ENCODE results near the gene P4HB. TPM values are rescaled to one million over a fixed set of nuclear protein-coding genes. Genes with fewer than 3 reads are reported as not detected.

P4HB gene
- total and polyA plus RNA-seq, 2 donors (not counting 1 experiment from before 2014, with no cell fraction given) = 37.4 to 191 TPM

DNA sequence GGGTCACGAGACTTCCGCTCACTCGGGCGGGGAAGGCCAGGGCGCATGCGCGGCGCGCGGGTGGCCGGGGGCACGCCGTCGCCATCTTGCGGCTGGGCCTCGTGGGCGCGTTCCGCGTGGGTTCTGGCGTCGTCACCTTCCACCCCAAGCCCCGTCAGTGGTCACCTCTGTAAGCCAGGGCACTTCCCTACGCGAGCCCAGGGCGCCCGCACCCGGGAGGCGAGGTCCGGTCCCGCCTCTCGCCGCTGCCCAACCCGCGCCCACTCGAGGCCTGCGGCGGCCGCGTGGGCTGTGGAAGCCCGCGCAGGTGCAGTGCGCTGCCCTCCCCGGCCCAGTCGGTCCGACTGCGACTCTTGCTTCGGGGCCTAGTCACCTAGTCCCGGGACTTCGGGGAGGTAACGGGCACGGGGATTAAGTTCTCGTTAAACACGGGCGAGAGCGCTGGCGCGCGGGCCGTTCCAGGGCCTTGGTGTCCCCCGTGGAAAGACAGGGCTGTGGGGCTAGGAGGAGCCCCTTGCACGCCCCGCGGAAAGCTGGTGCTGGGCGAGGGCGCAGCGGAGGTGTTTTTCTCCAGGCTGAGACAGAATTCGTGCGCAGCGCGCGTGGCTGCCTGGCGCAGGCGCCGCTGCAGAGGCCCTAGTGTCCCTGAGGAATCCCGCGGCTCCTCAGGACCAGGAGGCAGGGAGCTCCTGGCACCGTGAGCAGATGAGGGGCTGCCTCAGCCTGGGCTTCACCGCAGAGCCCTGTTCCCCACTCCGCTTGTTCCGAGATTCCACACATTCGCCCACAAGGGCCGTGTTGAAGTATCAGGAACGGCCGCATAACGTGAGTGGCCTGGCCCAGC, 11.3 kb upstream of the P4HB start:
- WGBS (ENCODE audit: insufficient coverage) = under 1% methylated on average over 86 of the region's 86 CpGs

More for the DNA sequence above, 11.3 kb upstream of the P4HB start:
- TF ChIP-seq, protein P1, sequence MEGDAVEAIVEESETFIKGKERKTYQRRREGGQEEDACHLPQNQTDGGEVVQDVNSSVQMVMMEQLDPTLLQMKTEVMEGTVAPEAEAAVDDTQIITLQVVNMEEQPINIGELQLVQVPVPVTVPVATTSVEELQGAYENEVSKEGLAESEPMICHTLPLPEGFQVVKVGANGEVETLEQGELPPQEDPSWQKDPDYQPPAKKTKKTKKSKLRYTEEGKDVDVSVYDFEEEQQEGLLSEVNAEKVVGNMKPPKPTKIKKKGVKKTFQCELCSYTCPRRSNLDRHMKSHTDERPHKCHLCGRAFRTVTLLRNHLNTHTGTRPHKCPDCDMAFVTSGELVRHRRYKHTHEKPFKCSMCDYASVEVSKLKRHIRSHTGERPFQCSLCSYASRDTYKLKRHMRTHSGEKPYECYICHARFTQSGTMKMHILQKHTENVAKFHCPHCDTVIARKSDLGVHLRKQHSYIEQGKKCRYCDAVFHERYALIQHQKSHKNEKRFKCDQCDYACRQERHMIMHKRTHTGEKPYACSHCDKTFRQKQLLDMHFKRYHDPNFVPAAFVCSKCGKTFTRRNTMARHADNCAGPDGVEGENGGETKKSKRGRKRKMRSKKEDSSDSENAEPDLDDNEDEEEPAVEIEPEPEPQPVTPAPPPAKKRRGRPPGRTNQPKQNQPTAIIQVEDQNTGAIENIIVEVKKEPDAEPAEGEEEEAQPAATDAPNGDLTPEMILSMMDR (IDR thresholded peaks at IDR 0.05) = peak; percentile 50
- TF ChIP-seq EZH2 (IDR thresholded peaks at IDR 0.05; ENCODE audit: borderline replicate concordance, insufficient read depth, low read depth, low read length, poor library complexity, severe bottlenecking) = no peak
- Histone ChIP-seq H3K27me3 (replicated peaks in 1 of 4; ENCODE audit: control extremely low read depth in 1 of 4, control insufficient read depth in 3 of 4, insufficient read depth in 4 of 4, low read length in 3 of 4) (no peaks in the 10 kb centered on the region), H2AFZ (ENCODE audit: insufficient read depth, low read depth, low read length, poor library complexity, severe bottlenecking) (peak overlapping the region; percentile 98), H3K4me3 (ENCODE audit: control extremely low read depth in 1 of 5, extremely low read depth in 1 of 5, insufficient read depth in 1 of 5, low read depth in 2 of 5, low read length in 4 of 5) (peak overlapping the region; percentile 27 to 90 (median 84)), H3K4me1 (ENCODE audit: control insufficient read depth in 2 of 2, insufficient read depth in 2 of 2, low read length in 2 of 2) (peaks cover 22 to 39% of the 10 kb centered on the region in 2 donors), H3K9me3 (ENCODE audit: control extremely low read depth in 1 of 3, control insufficient read depth in 2 of 3, insufficient read depth in 1 of 3, low read length in 2 of 3) (no peaks in the 10 kb centered on the region), H3K9ac (ENCODE audit: low read length) (peak overlapping the region; percentile 97), H3K27ac (ENCODE audit: low read length in 2 of 2) (peak overlapping the region; percentile 90 to 99), H3K4me2 (replicated peaks; ENCODE audit: low read depth, low read length, poor library complexity, severe bottlenecking) (peak overlapping the region; percentile 99), H4K20me1 (ENCODE audit: control insufficient read depth, insufficient read depth, low read length, poor library complexity, severe bottlenecking) (peaks cover 41% of the 10 kb centered on the region), H3K36me3 (replicated peaks in 1 of 2; ENCODE audit: control extremely low read depth in 1 of 2, control insufficient read depth in 1 of 2, extremely low read depth in 1 of 2, insufficient read depth in 2 of 2, low read length in 1 of 2) (peaks cover 1 to 23% of the 10 kb centered on the region in 2 experiments), H3K79me2 (ENCODE audit: control insufficient read depth, insufficient read depth, low read length) (peaks cover 48% of the 10 kb centered on the region)
- intact Hi-C loops (cut with micrococcal nuclease) = loop anchor here (1.0 to 2.0 kb wide), 5 partner anchors 11 to 152 kb away; partner anchors contain the start of genes LRRC45, MAFG, MCRIP1 and P4HB
- H3K27me3 Mint-ChIP-seq = no peaks in the 10 kb centered on the region
- peak overlapping the region; percentile 98 for H3K27ac Mint-ChIP-seq
- peak; percentile 2 for ATAC-seq (ENCODE audit: low read depth)
- peaks cover 32% of the 10 kb centered on the region for H3K4me1 Mint-ChIP-seq
- ChIA-PET CTCF (interaction anchor here (2.0 kb wide), 1 partner anchor 11 kb away, joined by 7 read pairs; the partner anchor contains the start of gene P4HB), POLR2A (interaction anchor here (0.6 to 2.5 kb wide), 4 partner anchors 11 to 359 kb away, joined by 3 to 15 read pairs (median 3); partner anchors contain the start of genes ANAPC11 and P4HB)
- H3K9me3 Mint-ChIP-seq (ENCODE audit: insufficient read depth) = no peaks in the 10 kb centered on the region
- H3K4me3 Mint-ChIP-seq = peak overlapping the region; percentile 89
- DNase-seq = peak; percentile 96

All from B cell (primary cell).